A673 (cell line): ENCODE measurements around the gene MYRIP. TPM values are rescaled to one million over a fixed set of nuclear protein-coding genes. Genes with fewer than 3 reads are reported as not detected.

Experiments
- BruUV-seq: library from RNA; stranded (reverse); fragments of 400-500 nt; replicated peaks from 2 replicates; lab custom pipeline; 2021; lab: Mats Ljungman, UMichigan
- CTCF ChIA-PET: fragments of 300-600 bp; sonication (Branson Sonifier 250); formaldehyde crosslinking; loops from one replicate; lab custom pipeline; 2022; ENCODE audit warnings: antibody characterized with exemption; lab: Charles Lee
- POLR2A ChIA-PET: fragments of 300-600 bp; sonication (Branson Sonifier 250); formaldehyde crosslinking; loops from one replicate; lab custom pipeline; 2022; ENCODE audit warnings: antibody characterized with exemption; ENCODE audit not compliant: low non-redundant PET; lab: Charles Lee
- DNase-seq: peaks from one replicate; pipeline ENCODE4 v3.0.0-alpha.2; 2015; ENCODE audit warnings: low spot score
- H3K27ac ChIP-seq: fragments of 200-600 bp; sonication (generic); 2 replicates; pipeline ENCODE4 v1.5.1; 2016; ENCODE audit warnings: mixed run types, low read depth, mild to moderate bottlenecking, mixed read lengths, antibody characterized with exemption, low read length; ENCODE audit not compliant: poor library complexity, severe bottlenecking
- H3K27me3 ChIP-seq: fragments of 200-600 bp; sonication (generic); replicated peaks from 2 replicates; pipeline ENCODE4 v1.6.1; 2017; ENCODE audit warnings: mixed run types, low read depth, mild to moderate bottlenecking, mixed read lengths, antibody characterized with exemption, low read length; ENCODE audit not compliant: insufficient read depth, poor library complexity
- H3K36me3 ChIP-seq: fragments of 200-600 bp; sonication (generic); 2 replicates; pipeline ENCODE4 v1.6.1; 2016; ENCODE audit warnings: mixed run types, mild to moderate bottlenecking, mixed read lengths, antibody characterized with exemption, low read length; ENCODE audit not compliant: insufficient read depth, poor library complexity, severe bottlenecking
- H3K4me1 ChIP-seq: fragments of 200-600 bp; sonication (generic); 2 replicates; pipeline ENCODE4 v1.6.1; 2017; ENCODE audit warnings: mixed run types, mild to moderate bottlenecking, mixed read lengths, antibody characterized with exemption, low read length; ENCODE audit not compliant: insufficient read depth, poor library complexity, severe bottlenecking
- H3K4me3 ChIP-seq: fragments of 200-600 bp; sonication (generic); 2 replicates; pipeline ENCODE4 v1.5.1; 2016; ENCODE audit warnings: low read depth, mixed run types, mild to moderate bottlenecking, mixed read lengths, low read length; ENCODE audit not compliant: poor library complexity, severe bottlenecking
- H3K9me3 ChIP-seq: fragments of 200-600 bp; sonication (generic); 2 replicates; pipeline ENCODE4 v1.6.1; 2016; ENCODE audit warnings: mixed run types, low read depth, mild to moderate bottlenecking, mixed read lengths, antibody characterized with exemption, low read length; ENCODE audit not compliant: poor library complexity, severe bottlenecking
- EZH2 ChIP-seq: fragments of 200-600 bp; sonication (generic); IDR thresholded peaks from 2 replicates; pipeline ENCODE4 v1.6.1; 2017; ENCODE audit warnings: borderline replicate concordance, low read depth, mild to moderate bottlenecking, mixed read lengths, antibody characterized with exemption, low read length; ENCODE audit not compliant: poor library complexity, severe bottlenecking
- intact Hi-C: fragments of 100-400 bp; cut with micrococcal nuclease; formaldehyde crosslinking; loops from one replicate; pipeline ENCODE4 v1.10.0; 2022; ENCODE audit not compliant: unreplicated experiment
- total RNA-seq: library from RNA; stranded (reverse); gene quantifications from 2 replicates; pipeline ENCODE4 v1.2.3, GENCODE V29; 2021
- TF ChIP-seq, protein P1 (sequence below): fragments of 300-800, 200-600 bp; sonication (generic); conservative IDR thresholded peaks from 2 replicates; pipeline ENCODE4 v1.5.1; 2017; ENCODE audit warnings: low read depth, mild to moderate bottlenecking, antibody characterized with exemption, low read length, moderate library complexity, mixed read lengths

Gene MYRIP
- total RNA-seq, 1 experiment from 2014 or later = not detected

DNA sequence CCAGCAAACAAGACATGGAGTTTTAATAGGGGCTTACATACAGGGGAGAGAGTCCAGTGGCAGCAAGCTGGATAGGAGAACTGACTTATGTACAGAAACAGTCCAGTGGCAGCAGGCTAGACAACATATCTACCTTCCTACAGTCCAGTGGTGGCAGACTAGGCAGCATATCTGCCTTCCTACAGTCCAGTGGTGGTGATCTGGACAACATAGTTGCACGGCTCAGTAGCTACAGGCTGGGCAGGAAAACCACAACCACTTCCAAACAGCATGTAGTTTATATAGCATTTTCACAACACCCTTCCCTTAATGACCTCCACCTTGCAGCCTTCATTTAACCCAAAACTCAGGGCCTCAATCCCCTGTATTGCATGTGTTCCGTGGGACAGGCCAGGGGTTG, 318.8 kb downstream of the MYRIP start:
- Histone ChIP-seq H3K27ac (no peak overlapping the region), H3K4me3 (no peak overlapping the region), H3K9me3 (no peaks in the 10 kb centered on the region), H3K4me1 (no peaks in the 10 kb centered on the region), H3K36me3 (no peaks in the 10 kb centered on the region), H3K27me3 (no peaks in the 10 kb centered on the region)
- DNase-seq = no peak
- intact Hi-C loops = no loop called here
- BruUV-seq = no TSS peak
- POLR2A ChIA-PET = no interaction called here
- CTCF ChIA-PET = no interaction called here
- no peak for TF ChIP-seq EZH2
- TF ChIP-seq, protein P1, sequence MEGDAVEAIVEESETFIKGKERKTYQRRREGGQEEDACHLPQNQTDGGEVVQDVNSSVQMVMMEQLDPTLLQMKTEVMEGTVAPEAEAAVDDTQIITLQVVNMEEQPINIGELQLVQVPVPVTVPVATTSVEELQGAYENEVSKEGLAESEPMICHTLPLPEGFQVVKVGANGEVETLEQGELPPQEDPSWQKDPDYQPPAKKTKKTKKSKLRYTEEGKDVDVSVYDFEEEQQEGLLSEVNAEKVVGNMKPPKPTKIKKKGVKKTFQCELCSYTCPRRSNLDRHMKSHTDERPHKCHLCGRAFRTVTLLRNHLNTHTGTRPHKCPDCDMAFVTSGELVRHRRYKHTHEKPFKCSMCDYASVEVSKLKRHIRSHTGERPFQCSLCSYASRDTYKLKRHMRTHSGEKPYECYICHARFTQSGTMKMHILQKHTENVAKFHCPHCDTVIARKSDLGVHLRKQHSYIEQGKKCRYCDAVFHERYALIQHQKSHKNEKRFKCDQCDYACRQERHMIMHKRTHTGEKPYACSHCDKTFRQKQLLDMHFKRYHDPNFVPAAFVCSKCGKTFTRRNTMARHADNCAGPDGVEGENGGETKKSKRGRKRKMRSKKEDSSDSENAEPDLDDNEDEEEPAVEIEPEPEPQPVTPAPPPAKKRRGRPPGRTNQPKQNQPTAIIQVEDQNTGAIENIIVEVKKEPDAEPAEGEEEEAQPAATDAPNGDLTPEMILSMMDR = no peak

DNA sequence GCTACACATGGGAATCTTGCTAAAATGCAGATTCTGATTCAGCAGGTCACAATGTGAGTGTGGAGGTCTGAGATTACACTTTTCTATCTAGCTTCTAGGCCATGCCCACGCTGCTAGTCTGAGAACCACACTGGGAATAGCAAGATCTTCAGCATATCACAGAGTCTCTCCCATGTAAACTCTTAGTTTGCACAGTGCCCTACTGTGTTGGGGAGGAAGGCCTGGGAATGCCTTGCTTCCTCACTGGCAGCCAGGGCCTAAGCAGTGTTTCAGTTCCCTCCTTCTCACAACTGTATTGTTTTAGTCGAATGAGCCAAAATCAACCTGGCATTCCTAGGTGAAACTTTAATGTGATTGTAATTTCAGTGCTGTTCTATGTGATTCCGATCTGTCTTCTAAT, 320.1 kb downstream of the MYRIP start:
- Histone ChIP-seq H3K9me3 (no peaks in the 10 kb centered on the region), H3K4me3 (no peak overlapping the region), H3K36me3 (no peaks in the 10 kb centered on the region), H3K4me1 (no peaks in the 10 kb centered on the region), H3K27me3 (no peaks in the 10 kb centered on the region), H3K27ac (no peak overlapping the region)
- TF ChIP-seq, protein P1 = no peak
- TF ChIP-seq EZH2 = no peak
- no TSS peak for BruUV-seq
- intact Hi-C loops = no loop called here
- ChIA-PET POLR2A (no interaction called here), CTCF (no interaction called here)
- DNase-seq = no peak

DNA sequence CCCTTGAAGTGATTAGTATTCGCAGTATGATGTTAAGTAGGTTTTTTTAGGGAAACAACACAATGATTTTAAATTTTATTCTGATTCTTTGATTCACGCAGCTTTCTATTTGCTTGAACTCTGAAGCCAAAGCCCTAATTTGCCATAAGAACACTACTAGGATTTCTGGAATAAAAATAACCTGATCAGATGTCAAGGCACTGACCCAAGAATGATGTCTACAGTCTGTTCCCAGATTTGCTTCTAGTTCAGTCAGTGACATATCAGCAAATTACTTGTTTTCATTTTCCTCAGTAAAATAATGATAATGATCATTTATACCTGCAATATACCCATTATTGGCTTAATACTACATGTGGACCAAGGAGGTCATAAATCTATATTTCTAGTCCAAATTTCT, 320.6 kb downstream of the MYRIP start:
- H3K4me1 ChIP-seq = no peaks in the 10 kb centered on the region
- no peaks in the 10 kb centered on the region for H3K9me3 ChIP-seq
- intact Hi-C loops = no loop called here
- H3K27me3 ChIP-seq = no peaks in the 10 kb centered on the region
- ChIA-PET POLR2A (no interaction called here), CTCF (no interaction called here)
- no peak for DNase-seq
- no peak overlapping the region for H3K27ac ChIP-seq
- TF ChIP-seq, protein P1 = no peak
- BruUV-seq = no TSS peak
- no peak overlapping the region for H3K4me3 ChIP-seq
- H3K36me3 ChIP-seq = no peaks in the 10 kb centered on the region
